ENCODE data around the gene HIPK1. TPM values are rescaled to one million over a fixed set of nuclear protein-coding genes. Genes with fewer than 3 reads are reported as not detected.
"Not testable (repeated sequence)": the region's sequence is repeated elsewhere in the genome, so short reads cannot be mapped to it uniquely, and the experiment has no call there.

Gene HIPK1
- polyA plus RNA-seq, 4 donors, result 38.7 to 47.9 (median 44.7) TPM

DNA sequence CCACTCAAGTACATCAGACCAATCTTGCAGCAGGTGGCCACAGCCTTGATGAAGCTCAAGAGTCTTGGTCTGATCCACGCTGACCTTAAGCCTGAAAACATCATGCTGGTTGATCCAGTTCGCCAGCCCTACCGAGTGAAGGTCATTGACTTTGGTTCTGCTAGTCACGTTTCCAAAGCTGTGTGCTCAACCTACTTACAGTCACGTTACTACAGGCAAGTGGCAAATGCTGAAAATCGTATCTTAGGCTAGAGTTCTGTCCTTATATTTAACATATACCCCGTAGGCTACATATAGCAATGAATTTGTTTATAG lies 12.1 kb downstream of the HIPK1 start:
- no peak for DNase-seq (ENCODE audit: low read depth in 4 of 4, low spot score in 3 of 4)

DNA sequence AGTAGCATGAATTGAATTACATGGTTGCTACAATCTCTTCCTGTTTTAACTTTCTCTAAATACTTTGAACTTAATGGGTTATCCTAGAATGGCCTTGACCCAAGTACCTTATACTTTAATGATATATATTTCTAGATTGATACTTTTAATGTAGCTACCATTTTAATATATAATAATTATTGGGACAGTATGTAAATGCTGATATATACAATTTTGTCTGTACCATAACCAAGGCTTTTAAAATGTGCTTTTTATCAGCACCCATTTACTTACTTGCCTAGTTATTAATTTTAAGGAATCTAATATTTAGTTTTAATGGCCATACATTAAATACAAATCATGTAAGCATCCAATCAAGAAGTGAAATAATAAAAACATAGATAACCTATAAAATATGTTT lies 13.4 kb downstream of the HIPK1 start:
- no peak for DNase-seq (ENCODE audit: low read depth in 4 of 4, low spot score in 3 of 4)

DNA sequence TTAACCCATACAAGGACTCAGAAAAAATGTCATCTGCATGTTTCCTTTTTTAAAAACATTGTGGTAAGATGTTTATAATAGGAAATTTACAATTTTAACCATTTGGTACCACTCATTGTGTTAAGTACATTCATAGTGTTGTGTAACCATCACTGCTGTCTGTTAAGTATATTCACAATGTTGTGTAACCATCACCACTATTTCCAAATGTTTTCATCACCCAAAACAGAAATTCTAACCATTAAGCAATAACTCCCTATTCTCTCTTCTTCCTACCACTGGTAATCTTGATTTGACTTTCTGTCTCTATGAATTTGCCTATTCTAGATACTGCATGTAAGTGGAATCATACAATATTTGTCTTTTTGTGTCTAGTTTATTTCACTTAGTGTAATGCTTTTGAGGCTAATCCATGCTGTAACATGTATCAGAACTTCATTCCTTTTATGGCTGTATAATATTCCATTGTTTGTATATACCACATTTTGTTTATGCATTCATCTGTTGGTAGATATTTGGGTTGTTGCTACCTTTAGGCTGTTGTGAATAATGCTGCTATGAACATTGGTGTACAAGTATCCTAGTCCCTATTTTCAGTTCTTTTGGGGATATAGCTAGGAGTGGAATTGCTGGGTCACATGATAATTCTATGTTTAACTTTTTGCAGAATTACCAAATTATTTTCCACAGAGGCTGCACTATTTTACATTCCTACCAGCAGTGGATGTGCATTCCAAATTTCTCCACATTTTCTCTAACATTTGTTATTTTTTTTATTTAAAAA lies 14.1 kb downstream of the HIPK1 start:
- no peak for DNase-seq (ENCODE audit: low read depth in 4 of 4, low spot score in 3 of 4)

DNA sequence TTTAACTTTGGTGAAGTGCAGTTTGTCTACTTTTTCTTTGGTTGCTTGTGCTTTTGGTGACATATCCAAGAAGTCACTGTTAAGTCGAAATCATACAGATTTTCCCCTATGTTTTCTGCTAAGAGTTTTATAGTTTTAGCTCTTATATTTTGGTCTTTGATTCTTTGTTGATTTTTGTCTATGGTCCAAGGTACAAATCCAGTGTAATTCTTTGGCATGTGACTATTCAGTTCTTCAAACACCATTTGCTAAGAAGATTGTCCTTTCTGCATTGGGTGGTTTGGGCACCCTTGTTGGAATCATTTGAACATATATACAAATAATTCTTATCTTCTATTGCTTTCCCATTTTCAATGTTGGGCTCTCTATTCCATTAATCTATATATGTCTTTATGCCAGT lies 16.2 kb downstream of the HIPK1 start:
- DNase-seq (ENCODE audit: low read depth in 4 of 4, low spot score in 3 of 4), result no peak

DNA sequence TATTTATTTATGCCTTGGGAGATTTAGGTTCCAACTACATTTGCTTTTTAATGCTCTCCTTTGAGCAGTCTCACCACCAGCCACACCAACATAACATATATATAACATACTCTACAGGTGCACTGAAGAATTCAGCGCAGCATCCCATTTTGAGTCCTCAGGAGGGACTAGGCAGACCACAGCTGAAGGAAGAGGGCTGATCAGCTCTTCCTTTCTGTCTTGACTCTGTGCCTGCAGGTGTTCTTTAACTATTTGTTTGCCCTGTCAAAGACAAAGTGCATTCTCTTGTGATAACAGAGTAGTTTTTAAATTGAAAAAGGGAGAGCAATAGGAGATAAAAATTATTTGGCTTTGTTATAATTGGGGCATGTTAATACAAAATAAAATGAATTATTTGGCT lies 17.0 kb downstream of the HIPK1 start:
- DNase-seq (ENCODE audit: low read depth in 4 of 4, low spot score in 3 of 4), result no peak

DNA sequence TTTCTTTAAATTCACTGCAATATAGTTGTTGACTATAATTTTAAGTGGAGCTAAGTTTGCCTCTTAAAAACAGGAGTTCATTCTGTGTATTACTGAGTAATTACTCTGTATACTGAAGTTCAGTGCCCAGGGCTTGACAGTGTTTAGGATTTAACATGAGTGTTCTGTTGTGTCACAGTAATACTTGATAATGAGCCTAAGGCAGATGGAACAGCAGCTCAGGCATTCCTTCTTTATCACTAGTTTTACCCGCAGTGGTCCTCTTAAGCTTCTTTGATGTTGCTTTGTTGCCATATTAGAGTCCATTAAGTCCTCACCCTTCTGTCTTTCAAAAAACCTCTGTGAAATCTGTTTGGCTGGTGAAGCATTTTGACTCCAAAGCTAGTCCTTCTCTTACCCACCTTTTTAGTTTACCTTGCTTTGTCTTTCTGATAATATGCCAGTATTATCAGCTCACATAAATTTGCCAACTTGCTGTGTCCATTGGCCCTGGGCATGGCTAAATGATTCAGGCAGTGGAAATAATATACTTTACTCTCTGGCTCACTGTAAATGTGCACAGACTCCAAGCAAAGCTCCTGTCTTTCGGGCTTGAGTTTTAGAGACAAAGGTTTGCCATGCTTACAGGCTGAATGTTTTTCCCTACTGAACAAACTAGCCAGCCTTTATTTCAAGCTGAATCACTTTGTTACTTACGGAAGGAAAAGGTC lies 17.7 kb downstream of the HIPK1 start:
- no peak for DNase-seq (ENCODE audit: low read depth in 4 of 4, low spot score in 3 of 4)

DNA sequence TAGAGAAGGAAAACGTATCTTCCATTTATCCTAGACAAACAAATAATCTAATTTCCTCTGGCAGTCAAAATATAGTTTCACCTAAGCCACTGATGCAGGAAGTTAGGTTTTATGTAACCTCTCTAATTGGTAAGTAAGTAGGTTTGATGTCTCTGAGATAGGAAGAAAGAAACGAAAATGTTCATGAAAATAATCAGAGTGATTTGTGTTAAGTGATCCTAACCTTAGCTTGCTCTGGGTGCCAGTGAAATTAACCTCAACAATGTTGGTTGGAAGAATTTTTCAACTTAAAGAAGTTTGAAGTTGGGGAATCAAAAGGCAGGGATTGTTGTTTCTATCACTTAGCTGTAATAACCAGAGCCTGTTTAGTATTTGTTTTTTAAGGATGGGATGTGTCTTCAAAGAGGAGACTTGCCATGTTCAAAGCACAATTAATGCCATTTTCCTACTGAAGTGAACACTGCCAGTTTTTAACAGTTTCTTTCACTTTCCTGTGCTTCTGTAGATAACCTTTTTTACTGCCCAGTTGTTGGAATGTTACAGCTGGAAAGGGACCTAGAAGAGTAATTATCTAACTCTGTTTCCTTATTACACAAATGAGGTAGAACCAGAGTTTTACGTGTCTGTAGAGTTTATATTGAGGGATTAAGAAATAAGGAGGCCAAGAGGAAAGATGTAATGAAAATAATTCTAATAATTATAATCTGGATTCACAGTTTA lies 18.4 kb downstream of the HIPK1 start:
- no peak for DNase-seq (ENCODE audit: low read depth in 4 of 4, low spot score in 3 of 4)

DNA sequence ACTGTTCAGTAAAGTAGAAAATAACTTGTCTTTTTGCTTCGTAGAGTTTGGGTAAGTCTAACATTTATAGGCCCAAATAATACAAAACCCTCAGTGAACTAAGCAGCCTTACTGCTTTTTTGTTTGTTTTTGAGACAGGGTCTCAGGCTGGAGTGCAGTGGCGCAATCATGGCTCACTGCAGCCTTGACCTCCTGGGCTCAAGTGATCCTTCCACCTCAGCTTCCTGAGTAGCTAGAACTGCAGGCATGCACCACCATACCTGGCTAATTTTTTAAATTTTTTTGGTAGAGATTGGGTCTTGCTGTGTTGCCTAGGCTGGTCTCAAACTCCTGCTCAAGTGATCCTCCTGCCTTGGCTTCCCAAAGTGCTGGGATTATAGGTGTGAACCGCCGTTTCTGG lies 19.0 kb downstream of the HIPK1 start:
- DNase-seq (ENCODE audit: low read depth in 4 of 4, low spot score in 3 of 4), result not testable (repeated sequence)

DNA sequence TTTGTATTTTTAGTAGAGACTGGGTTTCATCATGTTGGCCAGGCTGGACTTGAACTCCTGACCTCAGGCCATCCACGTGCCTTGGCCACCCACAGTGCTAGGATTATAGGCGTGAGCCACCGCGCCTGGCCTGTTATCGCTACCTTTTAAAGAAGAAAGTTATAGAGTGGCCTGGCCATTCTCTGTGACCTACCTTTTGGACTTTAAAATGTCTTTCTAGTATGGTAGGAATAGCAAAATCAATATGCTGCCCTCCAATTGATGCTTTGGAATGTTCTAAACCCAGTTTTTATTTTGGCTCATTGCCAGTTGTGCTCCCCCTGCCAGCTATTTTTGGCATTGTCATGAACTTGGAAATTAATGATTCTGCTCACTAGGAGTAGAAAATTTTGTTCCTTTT lies 19.9 kb downstream of the HIPK1 start:
- DNase-seq (ENCODE audit: low read depth in 4 of 4, low spot score in 3 of 4), result no peak

DNA sequence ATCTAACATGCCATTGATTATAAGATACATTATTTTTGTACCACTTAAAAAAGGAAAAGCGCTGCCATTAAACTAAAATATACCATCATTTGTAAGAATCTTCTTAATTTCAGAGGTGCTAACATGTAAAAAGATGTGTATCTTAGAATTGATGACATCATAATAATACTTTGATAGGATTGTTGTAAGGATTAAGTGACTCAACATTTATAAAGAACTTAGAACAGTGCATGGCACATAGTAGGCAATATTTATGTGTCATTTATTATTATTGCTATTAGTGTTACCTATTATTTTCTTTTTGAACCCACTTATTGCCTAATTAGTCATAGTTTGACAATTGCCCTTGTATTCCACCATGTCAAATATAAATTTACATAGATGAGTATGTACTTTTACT lies 21.8 kb downstream of the HIPK1 start:
- no peak for DNase-seq (ENCODE audit: low read depth in 4 of 4, low spot score in 3 of 4)

DNA sequence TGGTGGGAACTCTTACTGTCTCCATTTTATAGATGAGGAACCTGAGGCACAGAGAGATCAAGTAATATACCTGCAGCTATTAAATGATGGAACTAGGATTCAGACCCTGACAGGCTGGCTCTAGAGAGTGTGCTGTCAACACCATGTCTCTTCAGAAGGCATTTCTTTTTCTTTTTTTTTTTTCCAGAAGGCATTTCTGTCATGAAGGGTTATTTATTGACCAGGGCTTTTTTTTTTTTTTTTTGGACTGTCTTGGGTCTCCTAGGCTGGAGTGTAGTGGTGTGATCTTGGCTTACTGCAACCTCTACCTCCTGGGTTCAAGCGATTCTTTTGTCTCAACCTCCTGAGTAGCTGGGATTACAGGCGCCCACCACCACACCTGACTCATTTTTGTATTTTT lies 22.6 kb downstream of the HIPK1 start:
- no peak for DNase-seq (ENCODE audit: low read depth in 4 of 4, low spot score in 3 of 4)

DNA sequence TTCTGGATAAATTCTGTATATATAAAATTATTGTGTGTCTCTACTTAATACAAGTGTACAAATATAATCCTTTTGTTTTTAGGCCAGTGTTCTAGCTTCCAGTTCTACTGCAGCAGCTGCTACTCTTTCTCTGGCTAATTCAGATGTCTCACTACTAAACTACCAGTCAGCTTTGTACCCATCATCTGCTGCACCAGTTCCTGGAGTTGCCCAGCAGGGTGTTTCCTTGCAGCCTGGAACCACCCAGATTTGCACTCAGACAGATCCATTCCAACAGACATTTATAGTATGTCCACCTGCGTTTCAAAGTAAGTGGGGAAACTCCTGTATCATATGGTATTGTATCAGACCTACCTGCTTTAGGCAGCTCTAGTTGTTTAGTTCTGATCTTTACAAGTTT lies 28.9 kb downstream of the HIPK1 start:
- no peak for DNase-seq (ENCODE audit: low read depth in 4 of 4, low spot score in 3 of 4)

DNA sequence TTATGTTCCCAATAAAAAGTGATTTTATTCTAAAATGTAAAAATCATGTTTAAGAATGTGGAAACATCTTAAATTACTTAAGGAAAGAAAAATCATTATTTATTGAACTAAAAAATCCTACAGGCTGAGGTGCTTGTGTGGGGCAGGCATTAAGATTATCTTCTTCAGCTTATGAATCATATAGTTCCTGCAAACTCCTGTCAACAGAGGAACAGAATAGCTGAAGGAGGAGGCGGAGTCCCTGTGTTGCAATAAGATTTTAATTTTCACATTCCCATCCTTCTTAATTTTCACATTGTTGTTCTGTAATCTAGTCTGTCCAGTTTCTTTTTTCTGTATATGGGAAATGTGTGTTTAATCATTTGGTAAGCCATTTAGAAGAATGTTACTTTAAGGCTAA lies 29.6 kb downstream of the HIPK1 start:
- DNase-seq (ENCODE audit: low read depth in 4 of 4, low spot score in 3 of 4), result no peak

DNA sequence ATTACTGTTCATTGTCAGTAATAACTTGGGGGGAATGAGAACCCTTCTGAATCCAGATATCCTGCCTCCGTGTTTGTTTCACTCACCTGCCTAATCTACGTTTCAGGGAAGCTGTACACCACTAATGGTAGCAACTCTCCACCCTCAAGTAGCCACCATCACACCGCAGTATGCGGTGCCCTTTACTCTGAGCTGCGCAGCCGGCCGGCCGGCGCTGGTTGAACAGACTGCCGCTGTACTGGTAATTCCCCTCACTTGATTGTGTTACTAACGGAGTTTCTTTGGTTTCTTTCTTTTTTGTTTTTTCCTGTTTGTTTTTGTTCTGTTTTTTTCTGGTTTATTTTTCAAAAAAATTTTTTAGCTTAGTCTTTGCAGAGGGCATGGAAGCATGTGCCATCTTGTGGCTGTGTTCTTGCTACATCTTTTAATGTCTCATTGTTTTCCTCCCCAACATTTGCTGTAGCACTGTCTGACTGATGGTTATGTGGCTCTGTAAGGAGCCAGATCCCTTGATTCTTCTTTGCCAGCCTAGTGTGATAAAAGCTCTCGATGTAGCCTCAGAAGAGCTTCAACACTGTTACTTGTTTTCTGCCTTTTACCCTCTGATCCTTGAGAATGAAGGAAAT lies 34.3 kb downstream of the HIPK1 start:
- DNase-seq (ENCODE audit: low read depth in 4 of 4, low spot score in 3 of 4), result no peak

DNA sequence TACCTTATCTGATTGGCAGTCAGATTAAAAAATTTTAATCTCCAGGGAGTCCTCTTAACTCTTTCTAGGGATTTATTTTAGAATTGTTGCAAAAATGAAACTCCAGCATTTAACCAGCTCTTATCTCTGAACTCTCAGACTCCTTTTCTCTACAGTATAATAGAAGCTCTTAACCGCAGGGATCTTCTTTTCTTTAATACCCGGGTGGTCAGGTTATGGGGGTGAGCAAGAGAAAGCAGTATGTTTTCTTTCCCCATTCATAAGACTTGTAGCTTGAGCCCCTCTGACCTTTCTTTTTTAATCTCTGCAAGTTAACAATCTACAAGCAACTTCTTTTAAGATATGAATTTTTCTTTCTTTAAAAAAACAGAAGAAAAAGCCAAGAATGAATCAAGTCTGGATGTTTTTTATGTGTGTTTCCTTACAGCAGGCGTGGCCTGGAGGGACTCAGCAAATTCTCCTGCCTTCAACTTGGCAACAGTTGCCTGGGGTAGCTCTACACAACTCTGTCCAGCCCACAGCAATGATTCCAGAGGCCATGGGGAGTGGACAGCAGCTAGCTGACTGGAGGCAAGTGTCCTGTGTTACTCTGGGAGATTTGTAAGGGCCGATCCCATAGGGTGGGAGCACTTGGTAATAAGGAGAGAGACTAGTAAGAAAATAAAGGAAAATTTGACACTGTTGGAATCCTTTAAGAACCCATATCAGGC lies 36.7 kb downstream of the HIPK1 start:
- no peak for DNase-seq (ENCODE audit: low read depth in 4 of 4, low spot score in 3 of 4)

DNA sequence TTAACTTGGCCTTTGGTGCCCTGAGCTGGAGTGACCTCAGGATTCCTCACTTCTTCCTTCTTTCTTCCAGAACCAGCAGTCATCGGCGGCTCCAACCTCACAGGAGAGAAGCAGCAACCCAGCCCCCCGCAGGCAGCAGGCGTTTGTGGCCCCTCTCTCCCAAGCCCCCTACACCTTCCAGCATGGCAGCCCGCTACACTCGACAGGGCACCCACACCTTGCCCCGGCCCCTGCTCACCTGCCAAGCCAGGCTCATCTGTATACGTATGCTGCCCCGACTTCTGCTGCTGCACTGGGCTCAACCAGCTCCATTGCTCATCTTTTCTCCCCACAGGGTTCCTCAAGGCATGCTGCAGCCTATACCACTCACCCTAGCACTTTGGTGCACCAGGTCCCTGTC lies 43.8 kb downstream of the HIPK1 start:
- DNase-seq (ENCODE audit: low read depth in 4 of 4, low spot score in 3 of 4), result no peak

DNA sequence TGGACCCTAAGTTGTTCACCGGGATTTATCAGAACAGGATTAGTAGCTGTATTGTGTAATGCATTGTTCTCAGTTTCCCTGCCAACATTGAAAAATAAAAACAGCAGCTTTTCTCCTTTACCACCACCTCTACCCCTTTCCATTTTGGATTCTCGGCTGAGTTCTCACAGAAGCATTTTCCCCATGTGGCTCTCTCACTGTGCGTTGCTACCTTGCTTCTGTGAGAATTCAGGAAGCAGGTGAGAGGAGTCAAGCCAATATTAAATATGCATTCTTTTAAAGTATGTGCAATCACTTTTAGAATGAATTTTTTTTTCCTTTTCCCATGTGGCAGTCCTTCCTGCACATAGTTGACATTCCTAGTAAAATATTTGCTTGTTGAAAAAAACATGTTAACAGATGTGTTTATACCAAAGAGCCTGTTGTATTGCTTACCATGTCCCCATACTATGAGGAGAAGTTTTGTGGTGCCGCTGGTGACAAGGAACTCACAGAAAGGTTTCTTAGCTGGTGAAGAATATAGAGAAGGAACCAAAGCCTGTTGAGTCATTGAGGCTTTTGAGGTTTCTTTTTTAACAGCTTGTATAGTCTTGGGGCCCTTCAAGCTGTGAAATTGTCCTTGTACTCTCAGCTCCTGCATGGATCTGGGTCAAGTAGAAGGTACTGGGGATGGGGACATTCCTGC lies 46.2 kb downstream of the HIPK1 start:
- no peak for DNase-seq (ENCODE audit: low read depth in 4 of 4, low spot score in 3 of 4)

DNA sequence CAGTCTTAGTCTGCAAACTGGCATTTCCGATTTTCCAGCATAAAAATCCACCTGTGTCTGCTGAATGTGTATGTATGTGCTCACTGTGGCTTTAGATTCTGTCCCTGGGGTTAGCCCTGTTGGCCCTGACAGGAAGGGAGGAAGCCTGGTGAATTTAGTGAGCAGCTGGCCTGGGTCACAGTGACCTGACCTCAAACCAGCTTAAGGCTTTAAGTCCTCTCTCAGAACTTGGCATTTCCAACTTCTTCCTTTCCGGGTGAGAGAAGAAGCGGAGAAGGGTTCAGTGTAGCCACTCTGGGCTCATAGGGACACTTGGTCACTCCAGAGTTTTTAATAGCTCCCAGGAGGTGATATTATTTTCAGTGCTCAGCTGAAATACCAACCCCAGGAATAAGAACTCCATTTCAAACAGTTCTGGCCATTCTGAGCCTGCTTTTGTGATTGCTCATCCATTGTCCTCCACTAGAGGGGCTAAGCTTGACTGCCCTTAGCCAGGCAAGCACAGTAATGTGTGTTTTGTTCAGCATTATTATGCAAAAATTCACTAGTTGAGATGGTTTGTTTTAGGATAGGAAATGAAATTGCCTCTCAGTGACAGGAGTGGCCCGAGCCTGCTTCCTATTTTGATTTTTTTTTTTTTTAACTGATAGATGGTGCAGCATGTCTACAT lies 47.6 kb downstream of the HIPK1 start:
- DNase-seq (ENCODE audit: low read depth in 4 of 4, low spot score in 3 of 4), result no peak

DNA sequence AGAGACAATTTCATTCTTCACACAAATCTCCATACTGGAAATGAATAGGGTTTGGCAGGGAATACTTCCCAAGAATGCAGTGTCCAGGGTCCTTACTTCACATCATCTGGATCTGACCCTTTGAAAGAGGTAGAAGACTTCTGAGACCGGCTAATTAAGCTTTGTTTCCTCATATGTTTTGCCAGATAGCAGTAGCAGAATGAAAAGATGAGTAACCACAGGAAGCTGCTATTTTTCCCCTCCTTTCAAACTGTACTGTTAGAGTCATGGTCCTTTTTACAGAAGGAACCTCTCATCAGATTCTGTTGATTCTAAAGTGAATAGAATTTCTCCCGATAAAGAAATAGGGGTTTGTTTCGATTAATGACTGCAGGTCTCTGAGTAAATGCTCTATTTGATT lies 48.8 kb downstream of the HIPK1 start:
- DNase-seq (ENCODE audit: low read depth in 4 of 4, low spot score in 3 of 4), result no peak

All from right renal pelvis (tissue), 4 donors.